A172 (cell line): Measurements from ENCODE around the gene CACNA1C. TPM values are rescaled to one million over a fixed set of nuclear protein-coding genes. Genes with fewer than 3 reads are reported as not detected.

Source experiments
- DNase-seq: peaks from one replicate; pipeline ENCODE4 v3.0.0-alpha.2; 2015; ENCODE audit warnings: low spot score
- total RNA-seq: library from RNA; depleted of rRNA; stranded (reverse); fragments of >200 nt; shearing (Covaris generic); gene quantifications from 2 replicates; pipeline ENCODE4 v1.2.3, GENCODE V29; 2014

CACNA1C gene
- total RNA-seq, 1 experiment from 2014 or later = 0.05 TPM

DNA sequence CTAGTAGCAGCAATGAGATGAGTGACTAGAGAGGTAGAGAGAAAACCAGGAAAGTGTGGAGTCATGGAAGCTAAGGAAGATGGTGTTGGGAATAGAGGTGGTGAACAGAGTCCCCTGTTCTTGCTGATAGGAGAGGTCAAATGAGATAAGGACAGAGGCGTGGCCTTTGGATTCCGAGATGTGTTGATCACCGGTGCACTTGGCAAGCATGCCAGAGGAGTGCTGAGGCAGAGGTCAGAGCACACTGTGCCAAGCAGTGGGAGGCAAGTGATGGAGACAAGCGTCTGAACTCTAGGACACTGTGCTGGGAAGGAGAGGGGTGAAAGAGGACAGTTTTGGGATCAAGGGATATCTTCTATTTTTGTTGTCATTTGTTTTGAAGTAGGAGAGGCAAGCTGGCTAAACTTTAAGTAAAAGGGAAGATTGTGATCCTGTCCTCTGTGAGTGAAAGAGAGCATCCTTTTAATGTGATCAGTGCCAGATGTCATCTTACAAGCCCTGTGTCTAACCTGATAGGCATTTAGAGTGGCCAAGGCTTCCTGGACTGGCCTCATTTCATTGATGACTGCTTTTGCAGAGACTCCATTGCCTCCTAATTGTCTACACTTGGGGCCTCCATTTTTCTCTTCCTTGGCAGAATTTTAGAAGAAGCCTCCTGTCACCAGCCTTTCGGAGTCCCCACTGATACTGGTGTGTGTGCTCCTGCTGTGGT, 336.4 kb downstream of the CACNA1C start:
- no peak for DNase-seq

DNA sequence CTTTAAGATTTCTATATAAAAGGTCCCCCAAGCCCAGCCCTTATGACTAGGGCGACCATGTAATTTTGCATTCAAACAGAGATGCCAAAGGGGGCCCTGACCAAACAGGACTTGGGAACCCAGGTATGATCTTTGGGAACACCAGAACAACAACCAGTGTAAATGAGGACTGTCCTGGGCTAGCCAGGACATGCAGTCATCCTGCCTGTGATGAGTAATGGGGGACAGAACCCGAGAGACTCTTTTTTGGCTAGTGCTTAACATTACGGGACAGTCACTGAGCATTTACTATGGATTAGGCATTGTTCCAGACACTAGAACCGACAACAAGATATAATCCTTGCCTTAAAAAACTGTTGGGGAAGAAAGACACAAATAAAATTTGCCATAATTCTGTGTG, 337.3 kb downstream of the CACNA1C start:
- DNase-seq = no peak

DNA sequence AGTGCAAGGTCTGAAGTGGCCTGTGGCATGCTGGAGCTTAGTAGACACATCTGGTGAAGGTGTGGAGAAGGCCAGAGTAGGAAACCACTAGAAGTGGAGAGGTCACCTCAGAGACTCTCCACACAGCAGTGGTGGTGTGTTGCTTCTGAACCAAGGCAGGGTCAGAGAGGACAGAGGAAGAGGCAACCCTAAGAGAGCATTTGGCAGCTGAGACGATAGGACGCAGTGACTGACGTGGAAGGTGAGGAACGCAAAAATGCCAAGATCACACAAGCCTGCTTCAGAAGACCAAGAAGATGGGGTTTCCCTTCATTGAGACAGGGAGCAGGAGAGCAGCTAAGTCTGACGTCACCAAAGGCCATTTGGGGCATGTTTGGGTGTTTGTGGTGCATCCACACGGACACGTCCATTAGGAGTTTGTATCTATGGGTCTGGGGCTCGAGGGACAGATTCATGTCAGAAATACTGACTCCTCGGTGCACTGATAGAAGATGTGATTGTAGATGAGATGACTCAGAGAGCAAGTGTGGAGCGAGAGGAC, 338.1 kb downstream of the CACNA1C start:
- DNase-seq = no peak

DNA sequence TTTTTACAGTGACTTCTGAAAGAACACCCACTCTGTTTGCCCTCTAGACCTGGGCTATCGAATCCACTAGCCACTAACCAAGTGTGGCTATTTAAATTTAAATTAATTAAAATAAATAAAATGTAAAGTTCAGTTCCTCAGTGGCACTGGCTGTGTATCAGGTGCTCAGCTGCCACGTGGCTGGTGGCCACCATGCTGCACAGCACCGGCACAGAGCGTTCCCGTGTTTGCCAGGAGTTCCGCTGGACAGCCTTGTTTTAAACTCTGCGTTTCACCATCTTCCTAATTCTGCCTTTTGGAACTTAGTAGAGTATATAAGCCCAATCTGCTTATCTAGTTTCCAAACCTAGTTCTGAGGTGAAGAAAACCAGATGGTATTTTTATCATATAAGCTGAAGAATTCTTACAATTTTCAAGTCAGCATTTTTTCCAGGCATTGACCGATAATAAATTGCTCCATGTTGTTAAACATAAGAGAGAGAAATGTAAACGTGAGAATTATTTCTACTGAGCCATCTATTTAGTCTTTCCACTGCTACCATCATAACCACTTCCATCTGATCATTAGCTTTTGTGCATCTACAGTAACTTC, 339.0 kb downstream of the CACNA1C start:
- no peak for DNase-seq

DNA sequence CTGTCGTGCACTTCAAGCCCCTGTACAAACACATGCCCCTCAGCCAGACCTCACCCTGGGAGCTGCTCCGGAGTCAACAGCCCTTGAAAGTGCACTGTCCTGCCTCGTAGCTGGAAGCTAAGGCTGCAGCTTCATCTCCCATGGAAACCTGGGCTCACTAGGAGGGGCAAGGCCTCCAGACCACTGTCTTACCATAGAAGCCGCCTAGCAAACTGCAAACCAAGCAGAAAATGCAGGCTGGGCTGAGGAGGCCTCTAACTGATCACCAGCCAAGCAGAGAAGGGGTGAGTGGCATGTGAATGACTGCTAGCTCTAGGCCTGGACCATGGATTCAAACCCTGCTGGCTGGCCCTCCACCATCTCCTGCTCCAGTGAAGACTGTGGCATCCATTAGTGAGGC, 340.2 kb downstream of the CACNA1C start:
- no peak for DNase-seq

DNA sequence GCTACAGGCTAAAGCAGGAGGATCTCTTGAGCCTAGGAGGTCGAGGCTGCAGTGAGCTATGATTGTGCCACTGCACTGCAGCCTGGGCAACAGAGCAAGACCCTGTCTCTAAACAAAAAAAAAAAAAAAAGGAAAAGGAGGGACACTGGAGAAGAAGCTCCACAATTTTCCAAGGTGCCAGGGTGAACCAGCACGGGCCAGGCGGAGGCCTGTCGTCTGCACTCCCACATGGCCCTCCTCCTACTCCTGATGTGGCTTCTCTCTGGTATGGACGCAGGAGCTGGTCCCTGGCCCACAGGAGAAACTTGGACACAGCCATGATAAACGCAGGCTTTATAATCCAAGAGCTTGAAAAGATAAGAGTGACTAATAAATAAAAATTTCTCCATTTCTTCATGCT, 341.2 kb downstream of the CACNA1C start:
- no peak for DNase-seq

DNA sequence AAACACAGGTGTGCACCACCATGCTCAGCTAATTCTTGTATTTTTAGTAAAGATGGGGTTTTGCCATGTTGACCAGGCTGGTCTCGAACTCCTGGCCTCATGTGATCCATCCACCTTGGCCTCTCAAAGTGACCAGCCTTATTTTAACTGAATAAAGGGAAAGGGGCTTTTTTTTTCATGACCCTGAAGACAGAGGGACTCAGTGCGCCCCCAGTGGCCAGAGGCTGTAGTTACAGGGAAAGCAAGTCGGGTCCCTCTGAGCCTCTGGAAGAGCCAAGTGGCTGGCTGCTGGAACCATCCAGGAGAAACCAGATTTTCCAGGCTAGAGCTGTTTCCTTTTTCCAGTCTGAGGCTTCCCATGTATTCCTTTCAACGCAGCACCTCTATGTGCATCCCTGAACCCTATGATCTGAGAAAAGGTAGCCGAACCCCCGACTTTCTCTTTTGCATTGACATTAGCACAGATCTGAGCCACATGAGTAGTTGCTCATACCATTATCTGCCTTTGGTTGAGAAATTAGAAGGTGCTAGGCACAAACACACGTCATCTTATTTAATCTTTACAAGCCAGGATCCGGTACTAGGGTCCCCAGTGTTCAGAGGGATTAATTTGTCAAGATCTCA, 342.7 kb downstream of the CACNA1C start:
- no peak for DNase-seq

DNA sequence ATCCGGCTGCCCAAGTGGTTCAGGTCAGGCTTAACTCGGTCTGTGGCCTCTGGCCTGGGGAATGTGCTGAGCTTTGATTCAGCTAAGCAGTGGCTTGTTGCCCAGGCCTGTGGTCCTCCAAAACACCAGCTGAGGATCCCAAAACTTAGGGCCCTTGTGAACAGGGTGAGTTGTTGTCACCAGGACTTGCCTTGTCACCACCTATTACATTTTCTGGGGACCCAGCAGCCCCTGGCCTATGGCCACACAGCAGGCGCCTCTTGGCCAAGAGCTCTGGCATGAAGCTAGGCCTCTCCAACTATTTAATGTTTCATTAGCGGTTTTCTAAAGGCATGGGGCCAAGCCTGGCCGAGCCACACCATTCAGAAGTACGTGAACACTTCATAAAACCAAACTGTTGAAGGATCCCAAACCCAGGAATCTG, 343.7 kb downstream of the CACNA1C start:
- no peak for DNase-seq

DNA sequence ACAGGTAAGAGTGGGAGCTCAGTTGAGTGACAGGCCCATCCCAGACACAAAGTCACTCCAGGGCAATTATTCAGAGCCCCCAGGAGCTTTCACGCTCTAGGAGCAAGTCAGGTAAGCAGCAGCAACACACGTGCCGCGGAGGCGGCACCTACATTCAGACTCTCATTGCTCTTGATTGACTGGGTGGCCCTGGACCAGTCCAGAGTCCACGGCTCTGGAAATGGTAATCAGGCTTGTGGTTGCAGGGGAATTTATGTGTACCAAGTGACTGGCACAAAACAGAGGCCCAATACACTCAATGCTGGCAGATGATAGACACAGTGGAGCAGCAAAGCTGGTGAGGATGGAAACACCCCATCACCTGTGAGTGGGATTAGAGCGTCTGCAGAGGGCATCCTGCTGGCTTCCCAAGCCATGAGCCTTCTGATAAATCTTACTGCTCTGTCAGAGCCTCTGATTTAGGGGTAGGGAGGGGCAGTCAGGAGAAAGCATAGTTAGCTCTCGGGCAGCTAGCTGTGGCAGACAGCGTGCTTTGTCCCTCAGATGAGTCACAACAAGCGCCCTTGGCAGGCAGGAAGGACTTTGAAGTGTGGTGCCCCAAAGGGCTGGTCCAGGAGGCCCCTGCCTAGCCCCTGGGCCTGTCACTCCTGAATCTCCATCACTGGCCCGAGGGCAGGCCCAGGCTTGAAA, 344.7 kb downstream of the CACNA1C start:
- peak; percentile 77 for DNase-seq

DNA sequence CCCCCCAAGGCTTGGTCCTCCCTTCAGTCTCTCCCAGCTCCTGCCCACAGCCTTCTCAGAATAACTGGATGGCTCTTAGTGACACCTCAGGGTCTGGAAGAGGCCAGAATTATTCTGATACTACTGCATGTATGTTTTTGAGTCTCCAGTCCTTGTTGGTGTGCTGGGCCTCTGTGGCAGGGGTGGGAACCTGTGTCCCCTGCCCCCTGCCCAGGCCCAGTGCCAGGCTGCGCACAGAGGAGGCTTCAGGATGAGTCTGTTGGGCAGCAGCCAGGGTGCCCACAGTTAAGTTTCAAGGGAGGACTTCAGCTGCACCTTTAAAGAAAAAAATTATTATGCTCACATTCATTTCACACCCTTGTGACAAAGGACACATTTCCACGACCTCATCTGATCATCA, 348.3 kb downstream of the CACNA1C start:
- DNase-seq = no peak

DNA sequence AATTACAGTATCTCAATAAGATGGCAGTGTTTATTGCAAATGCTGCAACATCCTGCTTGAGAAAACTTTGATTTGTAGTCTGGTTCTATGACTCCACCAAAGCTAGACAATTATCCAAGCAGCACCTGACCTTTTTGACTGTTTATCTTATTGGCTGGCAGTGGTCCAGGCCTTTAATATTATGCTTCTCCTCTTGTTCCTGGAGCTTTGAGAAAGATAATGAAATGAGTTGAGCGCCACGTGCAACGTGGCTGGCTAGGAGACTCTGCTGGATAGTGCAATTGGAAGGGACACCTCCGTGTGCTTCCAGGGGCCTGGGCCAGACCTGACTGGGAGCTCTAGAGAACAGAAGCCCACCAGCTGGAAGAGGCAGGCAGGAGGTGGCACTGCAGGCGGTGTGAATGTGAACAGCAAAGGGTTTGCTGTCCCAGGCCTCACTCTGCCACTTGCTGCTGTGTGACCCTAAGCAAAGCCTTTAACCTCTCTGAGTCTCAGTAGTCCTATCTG, 349.3 kb downstream of the CACNA1C start:
- no peak for DNase-seq

DNA sequence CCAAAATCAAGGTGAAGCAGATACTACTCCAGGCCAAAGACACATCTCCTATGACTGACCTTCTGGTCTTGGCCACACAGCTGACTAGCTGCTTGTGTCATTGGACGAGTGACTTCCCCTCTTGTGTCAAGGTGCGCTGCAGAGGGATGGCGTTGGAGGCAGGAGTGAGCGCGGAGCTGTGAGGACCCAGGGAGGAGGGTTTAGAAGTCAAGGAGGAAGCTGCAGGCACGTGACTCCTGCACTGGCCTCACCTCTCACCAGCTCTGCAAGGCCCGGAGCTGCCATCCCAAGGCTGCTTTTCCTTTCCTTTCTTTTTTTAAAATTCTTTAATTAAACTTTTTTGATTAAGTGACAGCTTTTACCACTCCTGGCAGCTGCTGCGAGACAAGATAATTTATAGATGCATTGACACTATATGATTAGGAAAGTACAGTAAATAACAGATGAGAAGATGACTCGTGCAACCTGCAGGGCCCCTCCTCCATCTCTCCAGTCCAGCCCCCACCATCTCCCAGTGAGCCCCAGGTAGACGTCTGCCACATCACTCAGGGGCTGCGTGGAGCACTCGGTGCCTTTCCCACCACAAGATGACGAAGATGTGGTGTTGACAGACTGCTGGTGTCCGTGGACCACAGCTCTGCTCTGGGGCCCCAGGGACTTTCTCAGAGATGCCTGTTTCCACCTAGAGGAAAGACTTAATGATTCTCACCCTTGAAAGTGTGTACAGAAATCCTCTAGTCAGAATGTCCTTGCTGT, 350.6 kb downstream of the CACNA1C start:
- DNase-seq = no peak

DNA sequence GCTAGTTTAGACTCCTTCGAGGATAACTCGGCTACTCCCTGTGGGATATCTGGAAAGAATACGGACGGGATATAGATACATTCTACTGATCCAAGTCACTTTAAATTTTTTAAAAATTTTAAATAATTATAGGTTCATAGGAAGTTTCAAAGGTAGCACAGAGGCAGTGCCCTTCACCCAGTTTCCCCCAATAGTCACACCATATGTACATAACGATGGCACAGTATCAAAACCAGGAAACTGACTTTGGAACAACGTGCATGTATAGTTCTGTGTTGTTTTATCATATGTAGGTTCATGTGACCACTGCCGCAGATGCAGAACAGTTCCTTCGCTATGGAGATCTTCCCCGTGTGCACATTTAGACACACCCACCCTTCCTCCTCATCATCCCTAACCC, 352.3 kb downstream of the CACNA1C start:
- DNase-seq = no peak

DNA sequence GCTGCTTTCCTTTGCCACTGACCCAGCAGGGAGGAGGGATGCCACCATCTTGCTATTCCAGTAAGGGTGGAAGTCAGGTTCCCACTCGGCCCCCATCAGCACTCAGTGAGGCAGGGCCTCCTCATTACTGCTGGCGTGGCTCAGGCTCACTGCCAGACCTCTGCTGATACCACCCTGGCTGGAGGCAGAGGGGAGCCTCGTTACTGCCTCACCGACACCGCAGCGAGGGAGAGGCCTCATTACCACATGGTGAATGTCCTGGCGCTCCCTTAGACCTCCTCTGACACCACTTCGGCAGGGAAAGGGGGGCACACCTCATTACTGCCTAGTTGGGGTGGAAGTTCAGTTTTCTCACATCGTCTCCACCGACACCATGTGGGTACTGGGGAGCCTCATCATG, 354.1 kb downstream of the CACNA1C start:
- DNase-seq = no peak

DNA sequence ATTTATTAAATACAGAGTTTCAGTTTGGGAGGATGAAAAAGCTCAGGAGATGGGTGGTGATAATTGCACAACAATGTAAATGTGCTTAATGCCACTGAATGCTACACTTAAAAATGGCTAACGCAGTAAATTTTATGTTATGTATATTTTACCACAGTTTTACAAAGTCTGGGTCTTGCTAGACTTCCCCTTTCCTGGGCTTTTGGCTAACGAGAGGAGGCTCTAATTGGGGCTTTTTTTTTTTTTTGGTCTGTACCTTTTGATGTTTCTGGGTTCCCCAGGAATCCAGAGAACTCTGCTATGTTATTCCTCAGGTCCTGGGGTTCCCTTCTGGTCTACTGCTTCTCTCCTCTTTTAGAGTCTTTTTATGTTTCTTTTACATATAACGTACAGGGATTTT, 355.5 kb downstream of the CACNA1C start:
- DNase-seq = no peak

DNA sequence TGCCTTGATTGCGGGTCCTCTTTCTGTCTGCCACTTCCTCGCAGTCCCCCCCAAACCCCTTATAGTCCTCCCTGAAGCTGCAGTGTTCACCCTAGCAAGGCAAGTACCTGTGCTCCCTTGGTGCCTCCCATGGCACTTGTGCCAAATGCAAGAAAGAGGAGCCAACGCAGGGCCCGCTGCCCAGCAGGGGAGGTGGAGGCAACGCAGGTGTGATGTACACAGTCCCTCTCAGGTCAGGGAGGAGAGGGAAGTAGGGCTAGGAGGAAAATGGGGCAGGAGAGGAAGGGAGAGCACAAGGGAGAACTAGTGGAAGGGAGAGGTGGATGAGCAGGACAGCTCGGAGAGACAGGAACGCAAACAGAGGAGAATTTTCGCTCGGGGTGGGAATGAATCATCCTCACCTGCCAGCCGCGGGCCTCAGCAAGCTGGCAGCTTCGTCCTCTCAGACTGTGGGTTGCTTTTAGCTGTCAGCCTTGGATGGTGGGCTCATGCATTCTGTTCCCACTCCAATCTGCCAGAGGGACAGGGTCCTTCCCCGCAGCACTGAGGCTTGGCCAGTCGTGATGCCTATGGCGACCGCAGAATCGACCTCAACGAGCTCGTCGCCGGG, 357.0 kb downstream of the CACNA1C start:
- no peak for DNase-seq

DNA sequence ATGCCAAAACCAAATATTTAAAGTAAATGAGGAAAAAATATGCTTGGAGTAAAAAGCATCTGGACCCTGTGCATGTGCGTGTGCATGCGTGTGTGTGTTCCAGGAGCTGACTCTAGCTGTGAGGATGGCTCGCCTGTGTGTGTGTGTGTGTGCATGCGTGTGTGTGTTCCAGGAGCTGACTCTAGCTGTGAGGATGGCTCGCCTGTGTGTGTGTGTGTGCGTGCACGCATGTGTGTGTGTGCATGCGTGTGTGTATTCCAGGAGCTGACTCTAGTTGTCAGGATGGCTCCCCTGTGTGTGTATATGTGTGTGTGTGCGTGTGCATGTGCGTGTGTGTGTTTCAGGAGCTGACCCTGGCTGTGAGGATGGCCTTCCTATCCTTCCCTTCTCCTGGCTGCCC, 357.7 kb downstream of the CACNA1C start:
- no peak for DNase-seq

DNA sequence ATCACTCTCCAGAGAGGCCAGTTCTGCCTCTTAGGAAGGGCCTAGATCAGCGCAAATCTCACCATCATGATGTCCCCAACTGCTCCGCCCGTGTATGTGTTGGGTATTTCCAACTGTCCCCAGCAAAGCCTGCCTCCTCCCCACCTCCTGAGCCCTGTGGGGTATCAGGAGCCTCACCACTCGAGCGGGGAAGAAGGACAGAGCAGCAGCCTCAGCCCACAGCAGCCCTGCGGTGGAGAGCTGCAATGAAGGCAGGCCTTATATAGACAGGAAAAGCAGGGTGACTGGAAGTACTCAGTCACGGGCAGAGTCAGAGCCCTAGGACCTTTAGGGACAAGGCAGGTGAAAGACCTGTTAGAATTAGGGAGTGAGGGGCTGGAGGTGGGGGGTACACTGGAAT, 358.2 kb downstream of the CACNA1C start:
- DNase-seq = no peak

DNA sequence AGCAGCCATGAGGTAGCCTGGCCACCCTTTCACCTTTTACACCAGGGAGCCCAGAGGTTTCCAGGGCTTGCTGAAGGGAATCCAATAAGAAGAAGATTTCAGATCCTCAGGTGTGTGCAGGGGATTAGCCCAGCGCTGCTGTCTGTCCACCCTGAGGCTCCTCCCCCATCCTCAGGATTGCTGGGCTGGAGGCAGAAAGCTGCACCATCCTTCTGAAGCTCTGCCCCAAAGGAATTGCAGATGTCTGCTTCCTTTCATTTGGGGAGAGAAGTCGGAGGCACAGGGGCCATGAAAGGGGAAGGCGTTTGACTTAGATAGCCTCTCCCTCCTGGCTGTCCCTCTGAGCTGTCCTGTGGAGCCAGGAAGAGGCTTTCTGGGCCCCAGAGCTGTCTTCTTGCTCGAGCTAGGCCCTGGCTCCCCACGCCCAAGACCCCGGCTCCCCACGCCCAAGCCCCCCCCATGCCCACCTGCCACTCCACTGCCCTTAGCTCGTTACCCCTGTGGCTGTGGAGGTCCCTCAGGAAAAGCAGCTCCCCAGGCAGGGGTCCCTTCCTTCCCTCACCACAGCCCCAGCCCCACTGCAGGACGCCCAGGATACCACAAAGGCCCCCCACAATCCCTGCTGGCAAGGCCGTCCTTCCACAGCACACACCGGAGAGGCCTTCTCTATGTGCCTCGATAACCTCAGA, 359.0 kb downstream of the CACNA1C start:
- DNase-seq = no peak

DNA sequence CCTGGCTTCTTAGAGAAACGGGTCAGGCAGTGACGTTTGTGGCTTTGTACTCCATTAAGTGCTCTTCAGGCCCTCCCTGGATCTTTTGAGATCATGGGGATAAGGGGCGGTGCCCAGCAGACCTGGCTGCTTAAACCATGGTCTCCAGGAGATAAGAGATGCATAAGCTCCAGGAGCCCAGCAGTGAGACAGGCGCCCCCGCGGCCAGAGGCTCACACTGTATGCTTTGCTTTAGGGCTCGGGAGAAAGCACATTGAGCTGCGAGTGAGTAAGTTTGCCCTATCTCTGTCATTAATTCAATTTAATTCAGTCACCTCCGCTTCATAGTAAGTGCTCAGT, 359.5 kb downstream of the CACNA1C start:
- DNase-seq = no peak

DNA sequence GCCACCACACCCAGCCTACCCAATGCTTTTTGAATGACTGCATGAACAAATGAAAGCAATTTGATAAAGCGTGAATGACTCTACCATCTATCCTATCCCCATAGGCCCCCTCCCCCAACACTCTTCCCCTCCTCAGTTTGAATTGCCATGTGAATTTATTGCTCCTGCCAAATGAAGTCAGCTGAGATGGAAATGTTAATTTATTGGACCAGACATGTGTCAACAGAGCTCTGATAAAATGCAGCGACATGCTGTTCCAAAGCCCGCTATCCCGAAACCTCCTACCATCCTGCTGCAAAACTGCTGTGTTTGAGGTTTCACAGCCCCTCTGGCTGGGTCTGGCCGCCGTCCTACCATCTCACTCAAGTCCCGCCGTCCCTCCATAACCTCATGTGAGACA, 360.5 kb downstream of the CACNA1C start:
- no peak for DNase-seq
